GM21528 (cell line): ENCODE measurements around the gene ORC3.

Source experiments
- ATAC-seq: cut with Tn5 transposase; IDR thresholded peaks from one replicate; pipeline ENCODE4 v1.9.1; 2021; ENCODE audit warnings: mild to moderate bottlenecking, moderate library complexity; ENCODE audit not compliant: unreplicated experiment, low FRiP score

The ORC3 gene

DNA sequence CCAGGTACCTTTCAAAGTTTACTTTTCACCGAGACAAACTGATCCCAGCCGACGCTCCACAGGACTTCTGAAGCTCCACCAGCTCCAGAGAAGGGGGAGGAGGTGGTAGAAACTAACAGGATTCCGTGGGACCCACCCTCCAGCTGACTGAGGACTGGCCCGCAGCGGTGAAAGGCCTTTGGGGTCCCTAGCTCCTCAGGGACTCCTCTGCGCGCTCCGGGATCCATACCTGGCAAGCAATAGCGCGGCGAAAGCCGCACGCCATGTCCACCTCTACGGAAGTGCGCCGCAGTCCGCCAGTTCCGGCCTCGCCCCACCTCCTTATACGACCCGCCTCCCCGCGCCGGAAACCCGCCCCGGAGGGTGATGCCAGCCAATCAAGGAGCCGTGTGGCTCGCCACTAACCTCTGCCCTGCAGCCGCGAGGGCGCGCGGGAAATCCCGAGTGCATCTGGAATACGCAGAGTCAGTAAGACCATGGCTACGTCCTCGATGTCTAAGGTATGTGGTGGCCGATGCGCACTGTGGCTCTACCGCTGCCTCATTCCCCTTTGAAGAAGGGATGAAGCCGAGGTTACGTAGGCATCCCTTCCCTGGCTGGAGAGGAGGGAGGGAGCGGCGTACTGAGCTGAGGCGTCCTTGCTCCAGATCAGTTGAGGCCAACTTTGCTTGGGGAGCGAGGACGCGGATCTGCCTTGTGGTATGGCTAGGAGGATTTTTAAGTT, at the start of gene ORC3, which contains the start of gene RARS2:
Gene ORC3, plus strand, starts transcription at position 443 of the 724 bp plus-strand sequence. Its CDS starts 34 bp downstream, at position 477.
Gene RARS2, minus strand, starts transcription at position 295 of the 724 bp plus-strand sequence. Its CDS starts 30 bp downstream, at position 265.
- ATAC-seq: peak; percentile 100

DNA sequence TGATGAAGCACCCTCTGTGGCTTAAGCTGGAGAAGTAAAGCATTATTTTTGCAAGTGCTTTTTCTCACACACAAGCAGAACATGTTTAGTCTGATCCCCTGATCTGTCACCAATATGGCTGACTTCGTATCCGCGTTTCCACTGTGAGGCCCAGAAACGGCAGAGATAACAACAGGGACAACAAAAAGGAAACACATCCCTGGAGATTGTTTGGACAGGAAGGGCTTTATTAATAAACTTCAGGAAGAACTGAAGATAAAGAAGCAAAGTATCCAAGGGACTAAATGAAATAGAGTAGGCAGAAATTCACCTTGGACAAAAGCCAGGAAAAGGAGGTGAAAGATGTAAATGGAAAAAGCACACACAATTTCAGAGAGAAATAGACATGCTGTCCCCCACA, 49.4 kb upstream of the ORC3 start:
- ATAC-seq: no peak

DNA sequence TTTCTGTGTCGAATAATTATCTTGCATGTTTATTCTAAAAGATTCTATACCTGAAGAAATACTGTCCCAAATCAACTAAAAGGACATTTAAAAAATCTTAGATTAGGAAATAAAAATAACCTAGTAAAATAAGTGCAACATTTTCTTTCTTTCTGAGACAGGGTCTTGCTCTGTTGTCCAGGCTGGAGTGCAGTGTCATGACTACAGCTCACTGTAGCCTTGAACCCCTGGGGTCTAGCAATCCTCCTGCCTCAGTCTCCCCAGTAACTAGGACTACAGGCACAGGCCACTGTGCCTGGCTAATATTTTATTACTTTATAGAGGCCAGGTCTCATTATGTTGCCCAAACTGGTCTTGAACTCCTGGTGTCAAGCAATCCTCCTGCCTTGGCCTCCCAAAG, 48.9 kb upstream of the ORC3 start:
- no peak for ATAC-seq

DNA sequence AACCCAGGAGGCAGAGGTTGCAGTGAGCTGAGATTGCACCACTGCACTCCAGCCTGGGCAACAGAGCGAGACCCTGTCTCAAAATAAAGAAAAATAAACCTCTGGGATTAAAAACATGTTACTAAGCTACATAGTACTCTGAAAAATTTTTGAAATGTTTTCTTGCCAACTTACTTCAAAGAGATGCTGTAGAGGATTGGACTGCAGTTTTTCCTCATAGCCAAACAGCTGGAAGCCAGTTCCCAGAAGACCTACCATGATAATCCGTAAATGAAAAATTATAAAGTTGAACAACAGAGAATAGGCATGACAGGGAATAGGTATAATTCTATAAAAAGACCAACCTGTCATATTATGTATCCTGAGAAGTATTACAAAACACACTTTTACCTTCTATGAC, 48.2 kb upstream of the ORC3 start:
- ATAC-seq: no peak

DNA sequence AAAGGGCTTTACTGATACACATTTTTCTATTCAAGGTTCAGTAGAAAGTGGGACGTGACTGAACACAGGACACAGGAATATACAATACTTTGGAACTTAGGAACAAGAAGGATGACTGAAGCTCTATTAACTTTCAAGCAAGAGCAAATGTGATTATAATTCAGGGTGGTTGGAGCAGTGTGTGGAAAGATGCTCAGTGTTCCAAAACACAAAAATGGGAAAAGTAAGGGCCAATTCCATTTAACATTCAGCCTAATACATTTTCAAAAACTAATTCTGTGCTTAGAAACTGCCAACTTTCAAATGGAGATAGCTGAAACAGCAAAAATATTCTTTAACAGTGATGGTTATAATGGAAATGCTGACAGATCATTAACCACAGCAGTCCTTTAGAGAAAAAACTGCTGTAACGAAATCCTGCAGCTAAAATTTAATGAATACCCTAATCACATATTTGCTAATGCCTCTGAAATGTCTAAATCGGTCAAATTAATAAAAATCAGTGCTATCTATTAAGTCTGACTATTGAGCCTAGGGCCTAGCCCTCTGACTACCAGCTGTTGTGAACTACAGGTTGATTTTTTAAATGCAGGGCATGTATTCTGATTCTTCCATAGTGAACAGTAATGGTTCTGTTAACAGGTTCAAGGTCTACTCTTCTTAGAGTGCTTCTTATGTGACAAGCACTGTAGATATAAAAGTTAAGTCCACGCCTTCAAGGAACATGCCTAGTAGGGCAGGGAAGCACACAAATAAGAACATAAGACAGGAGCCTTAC, 46.0 kb upstream of the ORC3 start:
- ATAC-seq: no peak

DNA sequence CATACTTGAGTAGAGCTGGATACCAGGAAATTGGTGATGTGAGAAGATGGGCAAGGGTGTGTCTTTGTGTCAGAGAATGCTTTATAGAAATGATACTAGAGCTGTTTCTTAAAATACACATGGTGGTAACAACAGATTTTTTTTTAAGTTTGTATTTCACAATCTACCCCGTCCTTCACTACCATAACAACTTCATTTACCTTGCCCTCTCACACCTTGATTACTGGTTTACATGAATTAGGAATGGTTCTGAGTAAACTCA, 45.5 kb upstream of the ORC3 start:
- no peak for ATAC-seq

DNA sequence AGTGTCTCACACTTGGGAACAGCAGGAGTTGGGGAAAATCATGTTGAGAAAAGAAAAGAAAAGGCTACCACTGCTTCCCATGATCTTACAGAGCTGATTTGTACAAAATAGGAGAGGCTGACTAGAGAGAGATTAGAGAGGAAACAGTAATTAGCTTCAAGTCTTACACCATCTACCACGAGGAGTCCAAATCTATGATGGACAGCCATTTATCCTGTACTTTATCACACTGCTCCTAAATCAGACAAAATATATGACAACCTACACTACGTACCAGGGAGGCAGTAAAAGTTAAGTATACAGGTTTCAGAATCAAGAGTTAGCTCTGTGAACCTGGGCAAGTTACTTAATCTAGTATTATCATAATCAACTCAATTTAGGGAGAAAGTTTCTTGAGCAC, 38.1 kb upstream of the ORC3 start:
- no peak for ATAC-seq

DNA sequence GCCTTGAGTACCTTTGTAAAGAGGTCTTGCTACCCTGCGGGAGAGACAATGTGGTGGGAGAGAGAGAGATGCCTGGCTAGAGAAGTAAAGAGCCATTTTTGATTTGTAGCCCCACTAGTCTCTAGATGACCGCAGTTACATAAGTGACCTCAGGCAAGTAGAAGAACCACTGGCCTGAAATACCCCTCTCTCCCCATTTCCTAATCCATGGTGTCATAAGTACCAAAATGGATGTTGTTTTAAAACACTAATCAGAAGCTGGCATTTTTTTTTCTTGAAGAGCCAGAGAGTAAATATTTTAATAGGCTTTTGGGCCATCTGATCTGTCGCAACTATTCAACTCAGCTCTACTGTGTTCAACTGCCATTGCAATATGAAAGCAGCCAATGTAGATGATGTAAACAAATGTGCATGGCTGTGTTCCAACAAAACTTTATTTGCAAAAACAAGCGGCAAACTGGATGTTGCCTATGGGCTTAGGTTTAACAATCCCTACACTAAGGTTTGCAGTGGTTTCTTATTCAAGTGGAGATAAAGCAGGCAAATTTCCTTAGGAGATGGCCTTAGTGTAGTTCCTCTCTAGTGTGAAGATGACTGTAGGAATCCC, 36.7 kb upstream of the ORC3 start:
- no peak for ATAC-seq

DNA sequence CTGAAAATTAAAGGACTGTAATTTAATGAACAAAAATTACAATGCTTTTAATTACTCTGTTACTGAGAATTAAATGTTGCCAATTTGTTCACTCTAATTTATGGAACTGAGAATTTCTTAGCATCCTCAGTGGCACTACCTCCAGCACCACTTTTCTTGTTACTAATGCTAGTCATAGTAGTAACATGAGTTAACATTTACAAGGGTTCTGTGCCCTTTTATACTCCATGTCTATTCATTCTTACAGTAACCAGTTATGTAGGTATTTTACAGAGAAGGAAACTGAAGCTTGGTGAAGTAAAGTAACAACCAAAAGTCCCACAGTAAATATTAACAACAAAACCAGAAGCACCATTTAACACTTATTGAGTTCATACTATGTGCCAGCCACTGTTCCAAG, 34.4 kb upstream of the ORC3 start:
- ATAC-seq: no peak

DNA sequence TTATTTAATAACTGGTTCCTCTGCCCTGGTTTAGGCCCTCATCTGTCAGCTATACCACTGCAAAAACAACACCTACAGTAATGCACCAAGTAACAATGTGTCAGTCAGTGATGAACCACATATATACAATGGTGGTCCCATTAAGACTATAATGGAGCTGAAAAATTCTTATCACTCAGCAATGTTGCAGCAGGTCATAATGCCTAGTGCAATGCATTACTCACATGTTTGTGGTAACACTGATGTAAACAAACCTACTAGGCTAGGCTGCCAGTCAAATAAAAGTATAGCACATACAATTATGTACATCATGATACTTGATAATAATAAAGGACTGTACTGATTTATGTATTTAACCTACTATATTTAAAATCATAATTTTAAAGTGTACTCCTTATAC, 31.5 kb upstream of the ORC3 start:
- no peak for ATAC-seq

DNA sequence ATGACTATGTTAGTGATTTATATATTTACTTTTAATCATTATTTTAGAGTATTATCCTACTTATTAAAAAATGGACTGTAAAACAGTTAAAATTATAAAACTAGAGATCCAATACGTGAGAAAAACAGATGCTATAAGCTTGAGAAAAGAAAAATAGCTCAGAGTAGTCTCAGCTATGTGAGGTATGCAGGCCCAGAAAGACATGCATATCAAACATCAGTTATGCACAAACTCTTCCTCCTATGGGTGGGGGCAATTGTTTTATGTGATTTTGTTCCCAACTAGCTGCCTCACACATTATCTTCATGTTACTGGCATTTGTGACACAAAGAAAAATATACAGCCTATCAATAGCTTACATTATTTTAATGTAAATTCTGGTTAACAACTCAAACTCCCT, 28.9 kb upstream of the ORC3 start:
- no peak for ATAC-seq

DNA sequence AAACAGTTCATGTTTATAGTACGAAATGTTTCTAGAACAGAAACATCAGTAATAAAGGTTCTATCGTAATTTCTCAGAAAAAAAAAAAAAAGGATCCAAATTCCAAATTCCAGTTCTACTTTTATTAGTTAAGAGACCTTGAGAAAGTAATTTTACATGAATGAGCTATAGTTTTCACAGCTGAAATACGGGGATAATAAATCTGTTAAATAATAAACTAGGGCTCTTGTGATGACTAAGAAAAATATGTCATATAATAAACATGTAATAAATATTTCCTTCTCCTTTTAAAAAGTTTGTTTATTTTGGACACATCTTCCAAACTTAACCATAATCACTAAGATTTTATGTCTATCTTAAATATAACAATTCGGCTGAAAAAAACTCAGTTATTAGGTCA, 17.9 kb upstream of the ORC3 start:
- ATAC-seq: no peak

DNA sequence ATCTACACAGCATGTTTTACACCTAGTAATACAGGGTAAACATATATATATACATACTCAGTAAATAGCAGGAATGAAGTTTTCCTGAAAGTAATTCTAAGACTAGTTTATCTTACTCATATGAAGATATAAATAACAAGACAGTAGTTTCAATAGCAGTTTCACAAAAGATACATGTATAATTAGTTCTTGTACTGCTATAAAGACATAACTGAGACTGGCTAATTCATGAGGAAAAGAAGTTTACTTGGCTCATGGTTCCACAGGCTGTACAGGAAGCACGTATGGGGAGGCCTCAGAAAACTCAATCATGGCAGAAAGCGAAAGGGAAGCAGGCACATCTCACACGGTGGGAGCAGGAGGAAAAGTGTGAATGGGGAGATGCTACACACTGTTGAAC, 17.1 kb upstream of the ORC3 start:
- ATAC-seq: no peak

DNA sequence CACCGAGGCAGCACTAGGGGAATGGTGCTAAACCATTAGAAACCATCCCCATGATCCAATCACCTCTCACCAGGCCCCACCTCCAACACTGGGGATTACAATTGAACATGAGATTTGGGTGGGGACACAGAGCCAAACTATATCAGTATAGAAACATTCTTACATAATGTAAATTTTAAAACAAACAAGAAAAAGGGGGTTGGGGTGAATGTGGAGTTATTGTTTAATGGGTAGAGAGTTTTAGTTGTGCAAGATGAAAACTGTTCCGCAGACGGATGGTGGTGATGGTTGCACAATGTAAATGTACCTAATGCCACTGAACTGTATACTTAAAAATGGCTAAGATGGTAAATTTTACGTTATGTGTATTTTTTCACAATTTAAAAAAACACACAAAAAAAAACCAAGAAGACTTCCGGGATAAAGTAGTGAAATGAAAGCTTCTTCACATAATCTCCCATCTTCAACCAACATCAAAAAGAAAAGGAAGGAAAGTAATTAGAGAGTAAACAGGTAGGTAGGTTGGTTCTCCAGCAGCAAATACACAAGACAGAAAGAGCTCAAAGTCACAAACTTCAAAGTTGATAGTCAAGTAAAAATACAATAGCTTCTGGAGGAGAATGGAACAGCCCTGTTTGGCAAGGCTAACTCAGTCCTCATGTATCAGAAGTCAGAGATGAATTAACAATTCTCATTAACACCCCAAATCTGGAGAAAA, 16.5 kb upstream of the ORC3 start:
- ATAC-seq: no peak

DNA sequence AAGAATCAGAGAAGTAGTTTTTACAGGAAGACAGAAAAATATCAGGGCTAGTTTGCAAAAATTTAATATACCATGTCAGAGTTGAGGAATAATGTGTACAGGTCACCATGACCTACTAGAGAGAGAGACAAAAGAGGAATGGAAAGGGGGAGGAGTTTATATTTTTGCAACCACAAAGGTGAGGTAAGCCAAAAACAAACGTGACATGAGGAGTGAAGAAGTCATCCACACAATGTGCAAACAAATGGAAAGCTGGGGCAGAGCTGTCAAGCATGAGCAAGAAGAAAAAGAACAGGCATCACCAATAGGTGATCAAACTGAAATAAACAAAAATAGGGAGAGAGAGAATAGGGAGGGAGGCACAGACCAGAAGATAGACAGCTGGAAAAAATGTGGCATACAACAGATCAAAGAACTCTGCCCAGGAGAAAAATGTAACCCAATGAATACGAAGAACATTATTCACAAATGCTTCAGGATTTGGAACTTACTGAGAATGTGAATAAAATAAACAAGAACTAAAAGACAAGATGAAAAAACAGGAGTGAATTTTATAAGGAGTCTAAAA, 15.6 kb upstream of the ORC3 start:
- ATAC-seq: no peak

DNA sequence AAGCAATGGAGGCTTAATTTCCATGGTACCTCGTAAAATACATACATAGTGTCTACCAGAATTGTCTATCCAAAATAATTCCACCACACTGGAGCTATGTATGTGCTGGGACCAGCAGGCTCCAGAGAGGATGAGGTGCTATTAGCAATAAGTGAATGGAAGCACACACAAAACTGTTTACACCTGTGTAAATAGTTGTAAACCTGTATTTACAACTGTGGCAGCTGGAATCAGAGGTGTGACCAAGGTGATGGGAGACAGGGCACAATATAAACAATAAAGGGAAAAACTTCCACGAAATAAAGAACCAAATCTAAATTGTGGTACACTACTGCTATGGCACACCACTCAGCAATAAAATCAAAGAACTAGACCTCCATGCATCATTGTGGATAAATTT, 14.5 kb upstream of the ORC3 start:
- ATAC-seq: no peak

DNA sequence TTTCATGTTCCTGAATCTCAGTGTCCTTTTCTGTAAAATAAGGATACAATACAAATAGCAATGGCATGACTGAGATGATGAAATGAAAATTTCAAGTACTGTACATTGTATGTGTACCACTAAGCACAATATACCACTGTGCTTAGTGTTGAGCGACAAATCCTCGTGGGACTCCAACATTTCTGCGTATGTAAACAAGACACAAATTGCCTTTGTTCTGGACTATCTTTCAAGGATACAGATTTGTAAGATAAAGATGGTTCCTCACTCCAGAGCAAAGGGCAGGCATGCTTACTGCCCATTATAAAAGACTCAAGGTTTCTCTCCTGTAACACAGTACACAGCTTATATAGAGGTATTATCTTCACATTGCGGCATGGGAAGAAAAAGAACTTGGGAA, 6.1 kb upstream of the ORC3 start:
- ATAC-seq: no peak

DNA sequence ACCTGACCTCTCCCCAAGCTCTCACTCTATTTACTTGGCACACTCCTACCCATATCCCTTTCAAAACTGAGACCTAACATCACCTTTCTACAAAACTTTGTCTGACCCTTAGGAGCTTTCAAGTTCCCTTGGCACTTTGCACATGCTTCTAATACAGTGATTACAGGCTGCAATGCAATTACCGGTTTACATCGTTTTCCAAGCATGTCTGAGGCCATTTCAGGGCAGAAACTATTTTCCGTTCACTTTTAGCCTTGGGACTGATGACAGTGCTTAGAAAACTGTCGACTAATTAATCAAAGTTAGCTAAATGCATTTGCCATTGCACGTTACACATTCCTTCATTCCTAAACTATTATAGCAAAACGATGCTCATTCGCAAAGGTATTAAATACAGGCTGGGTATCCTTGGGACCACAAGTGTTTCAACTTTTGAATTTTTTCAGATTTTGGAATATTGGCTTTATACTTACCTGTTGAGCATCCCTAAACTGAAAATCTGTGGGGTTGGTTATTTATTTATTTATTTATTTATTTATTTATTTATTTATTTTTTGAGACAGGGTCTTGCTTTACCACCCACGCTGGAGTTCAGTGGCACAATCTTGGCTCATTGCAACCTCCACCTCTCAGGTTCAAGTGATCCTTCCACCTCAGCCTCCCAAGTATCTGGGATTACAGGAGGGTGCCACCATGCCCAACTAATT, 3.4 kb upstream of the ORC3 start:
- ATAC-seq: no peak

DNA sequence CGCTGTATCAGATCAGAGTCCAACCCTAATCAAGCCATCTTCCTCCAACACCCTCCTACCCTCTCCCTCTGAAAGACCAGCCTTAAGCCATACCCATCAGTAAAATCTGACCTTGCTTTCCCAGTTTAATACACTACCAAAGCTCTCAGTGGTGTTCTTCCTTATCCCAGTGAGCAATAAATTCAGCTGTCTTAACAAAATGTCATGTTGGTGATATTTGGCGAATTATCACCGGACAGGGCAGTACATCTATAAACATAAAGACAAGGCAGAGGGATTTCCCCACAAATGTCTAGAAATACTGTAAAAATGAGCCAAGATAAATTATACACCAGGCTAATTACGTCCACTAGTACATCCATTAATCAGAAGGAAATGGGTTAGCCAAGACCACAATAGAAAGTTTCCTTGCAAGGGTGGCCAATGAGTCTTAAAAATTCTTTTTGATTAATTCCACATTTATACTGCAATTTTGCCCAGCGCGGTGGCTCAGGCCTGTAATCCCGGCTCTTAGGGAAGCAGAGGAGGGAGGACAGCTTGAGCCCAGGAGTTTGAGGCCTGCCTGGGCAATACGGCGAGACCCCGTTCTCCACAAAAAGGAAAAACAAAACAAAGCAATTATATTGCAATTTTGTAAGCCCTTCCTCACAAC, 1.1 kb upstream of the ORC3 start:
- no peak for ATAC-seq

DNA sequence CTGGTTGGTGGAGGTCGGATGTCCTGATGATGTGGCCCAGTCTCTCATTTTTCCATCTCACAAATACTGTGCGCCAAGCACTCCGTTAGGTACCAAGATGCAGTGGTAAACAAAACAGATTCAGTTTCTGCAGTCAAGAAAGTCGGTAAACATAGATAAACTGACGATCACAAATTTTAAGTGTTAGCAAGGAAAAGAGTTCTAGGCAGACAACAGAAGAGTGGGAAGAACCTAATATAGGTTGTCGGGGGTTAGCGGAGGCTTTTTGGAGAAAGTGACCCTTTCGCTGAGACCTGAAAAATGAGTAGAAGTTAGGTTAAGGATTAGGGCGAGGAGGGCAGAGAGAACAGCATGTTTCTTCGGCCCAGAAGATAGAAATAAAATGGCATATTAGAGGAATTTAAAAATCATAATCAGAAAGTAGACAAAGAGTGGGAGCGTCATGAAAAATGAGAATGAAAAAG, 514 bp downstream of the ORC3 start:
- no peak for ATAC-seq
